HG02981 (cell line): Measurements from ENCODE around the gene SUPT4H1.
A peak's percentile ranks its signal among the peaks of the same experiment; 100 is the strongest.

Experiments used
- ATAC-seq: cut with Tn5 transposase; IDR thresholded peaks from one replicate; pipeline ENCODE4 v1.9.1; 2021; ENCODE audit warnings: mild to moderate bottlenecking, moderate library complexity; ENCODE audit not compliant: unreplicated experiment

SUPT4H1 gene

GRCh38 chr17:58330997-58331814 lies 20.8 kb downstream of the SUPT4H1 start:
- ATAC-seq = no peak

GRCh38 chr17:58330538-58330996 lies 21.4 kb downstream of the SUPT4H1 start:
- ATAC-seq = no peak

GRCh38 chr17:58329810-58330537 lies 22.0 kb downstream of the SUPT4H1 start:
- ATAC-seq = peak; percentile 18

GRCh38 chr17:58329035-58329809 lies 22.8 kb downstream of the SUPT4H1 start:
- peak; percentile 40 for ATAC-seq

- ATAC-seq = peak; percentile 19
Observed at GRCh38 chr17:58328195-58329034, 23.6 kb downstream of the SUPT4H1 start, which contains the start of gene TSPOAP1. TSS of gene TSPOAP1 (minus strand) at chr17:58328795. CDS start at chr17:58327920, 875 bp downstream.

- no peak for ATAC-seq
Observed at GRCh38 chr17:58327363-58328194, 24.4 kb downstream of the SUPT4H1 start.

GRCh38 chr17:58326609-58327362 lies 25.2 kb downstream of the SUPT4H1 start:
- no peak for ATAC-seq

- no peak for ATAC-seq
Observed at GRCh38 chr17:58325976-58326468, 26.0 kb downstream of the SUPT4H1 start.

- ATAC-seq = no peak
Observed at GRCh38 chr17:58325289-58325726, 26.7 kb downstream of the SUPT4H1 start.

- ATAC-seq = no peak
Observed at GRCh38 chr17:58324409-58325288, 27.4 kb downstream of the SUPT4H1 start.

- no peak for ATAC-seq
Observed at GRCh38 chr17:58324056-58324408, 28.0 kb downstream of the SUPT4H1 start.

GRCh38 chr17:58323366-58324055 lies 28.5 kb downstream of the SUPT4H1 start:
- ATAC-seq = no peak

GRCh38 chr17:58322581-58323185 lies 29.3 kb downstream of the SUPT4H1 start:
- ATAC-seq = no peak

- no peak for ATAC-seq
Observed at GRCh38 chr17:58321571-58322525, 30.2 kb downstream of the SUPT4H1 start.

GRCh38 chr17:58320570-58321323 lies 31.3 kb downstream of the SUPT4H1 start:
- ATAC-seq = no peak
